HepG2 (cell line): ENCODE measurements around the gene LGR6. TPM values are rescaled to one million over a fixed set of nuclear protein-coding genes. Genes with fewer than 3 reads are reported as not detected.
"Not testable (repeated sequence)": the region's sequence is repeated elsewhere in the genome, so short reads cannot be mapped to it uniquely, and the experiment has no call there.

ENCODE experiments used
- ATAC-seq: fragments of 200-7000 bp; cut with Tn5 transposase; 3 replicates; pipeline ENCODE4 v1.9.1; 2020; ENCODE audit warnings: mild to moderate bottlenecking, moderate library complexity
- BruUV-seq: library from RNA; stranded (reverse); fragments of 400-500 nt; replicated peaks from 2 replicates; lab custom pipeline; 2021; lab: Mats Ljungman, UMichigan
- CTCF ChIA-PET: fragments of 300-600 bp; formaldehyde crosslinking; extraction: SDS; loops from one replicate; lab custom pipeline; 2021; ENCODE audit warnings: low total read pairs, inconsistent platforms, low intra/inter-chr PET ratio; lab: Yijun Ruan, JAX
- POLR2A ChIA-PET: fragments of 350-600 bp; sonication (Branson Sonifier 250); formaldehyde crosslinking; loops from one replicate; lab custom pipeline; 2020; ENCODE audit warnings: antibody characterized with exemption, inconsistent platforms; lab: Yijun Ruan, JAX
- DNase-seq: peaks from one replicate; pipeline ENCODE4 v3.0.0-alpha.2; 2015; ENCODE audit warnings: low spot score
- FAIRE-seq: peaks from 3 replicates; lab custom pipeline; 2011; peaks lifted over from hg19 to GRCh38; lab: Jason Lieb, UNC
- H2AFZ ChIP-seq: one replicate; pipeline ENCODE4 v1.6.1; 2011; ENCODE audit warnings: low read length, inconsistent platforms
- H3K27ac ChIP-seq: fragments of 300-600 bp; 3 replicates; pipeline ENCODE4 v1.8.0; 2011; ENCODE audit warnings: mixed run types, mild to moderate bottlenecking, mixed read lengths, low read length, inconsistent platforms; ENCODE audit not compliant: insufficient read depth; ENCODE audit errors: extremely low read length
- H3K27me3 ChIP-seq, 2 experiments: fragments of 200-600 bp in 1 of 2; 2 replicates in 1 of 2; 3 replicates in 1 of 2; pipeline versions ENCODE4 v1.6.0 to v1.8.0; 2011; ENCODE audit warnings: low read length in 2 of 2, mild to moderate bottlenecking in 2 of 2, moderate library complexity in 2 of 2, inconsistent platforms in 1 of 2; ENCODE audit not compliant: insufficient read depth in 2 of 2, control insufficient read depth in 1 of 2
- H3K36me3 ChIP-seq, 2 experiments: fragments of 200-600 bp in 1 of 2; replicated peaks in 1 of 2; 2 replicates in 1 of 2; 3 replicates in 1 of 2; pipeline versions ENCODE4 v1.5.1 to v1.8.0; 2011; ENCODE audit warnings: low read length in 2 of 2, inconsistent platforms in 1 of 2; ENCODE audit not compliant: insufficient read depth in 2 of 2, control insufficient read depth in 1 of 2
- H3K4me1 ChIP-seq: 2 replicates; pipeline ENCODE4 v1.5.1; 2012; ENCODE audit warnings: low read length, inconsistent platforms; ENCODE audit not compliant: insufficient read depth
- H3K4me2 ChIP-seq: 2 replicates; pipeline ENCODE4 v1.6.0; 2011; ENCODE audit warnings: low read depth, low read length, inconsistent platforms
- H3K4me3 ChIP-seq, 3 experiments: fragments of 200-600 bp in 1 of 3; sonication (generic), shearing (Covaris generic) in 1 of 3; replicated peaks in 1 of 3; 2 replicates each; pipeline ENCODE4 v1.5.1; 2011 to 2016; ENCODE audit warnings: low read length in 3 of 3, inconsistent platforms in 2 of 3, low read depth in 2 of 3, mild to moderate bottlenecking in 2 of 3, control low read depth in 1 of 3, mixed read lengths in 1 of 3; ENCODE audit not compliant: insufficient read depth in 1 of 3
- H3K79me2 ChIP-seq: one replicate; pipeline ENCODE4 v1.6.1; 2011; ENCODE audit warnings: low read length, inconsistent platforms; ENCODE audit not compliant: insufficient read depth
- H3K9ac ChIP-seq: 2 replicates; pipeline ENCODE4 v1.6.0; 2011; ENCODE audit warnings: mild to moderate bottlenecking, low read depth, low read length, inconsistent platforms; ENCODE audit not compliant: insufficient read depth
- H3K9me3 ChIP-seq: 2 replicates; pipeline ENCODE4 v1.5.1; 2012; ENCODE audit warnings: mild to moderate bottlenecking, low read length
- H4K20me1 ChIP-seq: 2 replicates; pipeline ENCODE4 v1.6.0; 2011; ENCODE audit warnings: inconsistent platforms, mild to moderate bottlenecking, low read length, moderate library complexity; ENCODE audit not compliant: insufficient read depth
- PLRG1 ChIP-seq: fragments of 450-650 bp; conservative IDR thresholded peaks from 2 replicates; pipeline ENCODE4 v1.6.1; 2016
- ZNF431 ChIP-seq: sonication (generic); formaldehyde crosslinking; IDR thresholded peaks from 2 replicates; pipeline ENCODE4 v1.9.0; 2022; ENCODE audit warnings: missing genetic modification reagents, low read depth, mild to moderate bottlenecking, borderline replicate concordance
- ZNF546 ChIP-seq: sonication (generic); formaldehyde crosslinking; conservative IDR thresholded peaks from 2 replicates; pipeline ENCODE4 v1.8.1; 2023; ENCODE audit warnings: mild to moderate bottlenecking, missing genetic modification reagents
- WGBS: methylation state at CpG from one replicate; pipeline ENCODE4 v1.1.6; 2017; ENCODE audit warnings: low lambda C conversion rate; 5-methylcytosine and 5-hydroxymethylcytosine counted together
- in situ Hi-C: cut with HindIII; loops from 2 replicates; pipeline ENCODE4 v1.10.0; 2017; ENCODE audit warnings: low pct_unique_long_range_greater_than_20kb; ENCODE audit not compliant: extremely low pct_ligation_motif_present
- intact Hi-C: fragments of 100-400 bp; cut with micrococcal nuclease; formaldehyde crosslinking; loops from one replicate; pipeline ENCODE4 v1.10.0; 2022; ENCODE audit not compliant: unreplicated experiment
- polyA plus RNA-seq, 8 experiments: library from polyadenylated mRNA; depleted of rRNA in 3 of 8; stranded (reverse) in 7 of 8; unstranded in 1 of 8; fragments of >200 nt; fragmentation: Illumina TruSeq in 4 of 8; extraction: Trizol in 4 of 8; gene quantifications; 2 replicates each; pipeline versions ENCODE4 v1.2.1 to v1.2.3, GENCODE V29; 2011 to 2016; ENCODE audit warnings: low read depth in 4 of 8, missing spikeins in 1 of 8, mixed read lengths in 1 of 8; ENCODE audit not compliant: insufficient read depth in 1 of 8
- total RNA-seq, 5 experiments: library from RNA; depleted of rRNA; stranded (reverse); fragments of >200 nt; fragmentation: Illumina TruSeq; extraction: Trizol; gene quantifications; 2 replicates each; pipeline ENCODE4 v1.2.3, GENCODE V29; 2016; ENCODE audit warnings: low read depth in 1 of 5
- TF ChIP-seq, protein P1 (sequence below): sonication (generic); formaldehyde crosslinking; IDR thresholded peaks from 2 replicates; pipeline ENCODE4 v1.5.0; 2020; ENCODE audit warnings: mild to moderate bottlenecking, missing genetic modification reagents, borderline replicate concordance

LGR6 gene
- total and polyA plus RNA-seq, 2 of the 13 experiments (the other 11 are each of a cell fraction or from before 2014, with no cell fraction given): 0.07 TPM; not detected in 1

DNA sequence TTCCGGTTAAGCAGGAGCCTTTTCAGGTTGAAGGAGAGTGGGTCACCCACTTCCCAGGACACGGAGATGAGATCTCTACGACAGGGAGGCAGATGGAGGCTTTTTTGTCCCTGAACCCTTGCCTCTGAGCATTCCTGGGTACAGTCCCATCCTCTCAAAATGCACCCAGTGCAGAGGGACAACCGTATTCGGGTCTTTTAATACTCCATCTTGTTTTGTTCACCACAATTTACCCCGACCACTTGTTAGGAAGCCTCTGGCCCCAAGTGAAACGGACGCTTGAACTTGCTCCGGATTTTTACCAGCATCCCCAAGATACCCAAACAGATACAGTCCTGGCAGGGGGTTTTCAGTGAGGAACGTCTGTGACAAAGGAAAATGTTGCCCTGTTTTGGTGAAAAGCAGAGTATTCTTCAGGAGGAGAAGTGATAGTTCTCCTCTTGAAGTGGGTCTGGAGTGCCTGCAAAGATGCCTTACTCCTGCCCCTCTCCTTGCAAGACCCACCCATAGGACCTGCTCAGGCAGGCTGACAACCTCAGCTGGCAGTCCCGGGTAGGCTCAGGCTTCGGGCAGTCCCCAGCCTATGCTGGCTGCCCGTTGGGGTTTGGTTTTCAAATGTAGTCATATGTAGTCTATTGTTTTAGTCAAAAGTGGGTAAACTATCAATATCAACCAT, 48.4 kb upstream of the LGR6 start:
- Histone ChIP-seq H3K9ac (no peak overlapping the region), H3K79me2 (no peaks in the 10 kb centered on the region), H2AFZ (no peak overlapping the region), H3K36me3 (no peaks in the 10 kb centered on the region), H3K9me3 (no peaks in the 10 kb centered on the region), H3K27ac (no peak overlapping the region), H3K4me3 (peak overlapping the region; percentile 65 to 80 (median 68)), H4K20me1 (peaks cover 8% of the 10 kb centered on the region; the same call in 1 of the 2 replicates), H3K27me3 (peaks cover 0 to 49% of the 10 kb centered on the region in 2 experiments; a peak in 4 of 5 replicates), H3K4me2 (peak overlapping the region; percentile 85), H3K4me1 (peaks cover 28% of the 10 kb centered on the region)
- WGBS: 3% methylated on average over 10 of the region's 13 CpGs
- POLR2A ChIA-PET: no interaction called here
- CTCF ChIA-PET: no interaction called here
- no peak for FAIRE-seq
- DNase-seq: no peak
- intact Hi-C loops: no loop called here
- BruUV-seq: no TSS peak
- in situ Hi-C loops: no loop called here
- ATAC-seq: no peak
- TF ChIP-seq, protein P1, sequence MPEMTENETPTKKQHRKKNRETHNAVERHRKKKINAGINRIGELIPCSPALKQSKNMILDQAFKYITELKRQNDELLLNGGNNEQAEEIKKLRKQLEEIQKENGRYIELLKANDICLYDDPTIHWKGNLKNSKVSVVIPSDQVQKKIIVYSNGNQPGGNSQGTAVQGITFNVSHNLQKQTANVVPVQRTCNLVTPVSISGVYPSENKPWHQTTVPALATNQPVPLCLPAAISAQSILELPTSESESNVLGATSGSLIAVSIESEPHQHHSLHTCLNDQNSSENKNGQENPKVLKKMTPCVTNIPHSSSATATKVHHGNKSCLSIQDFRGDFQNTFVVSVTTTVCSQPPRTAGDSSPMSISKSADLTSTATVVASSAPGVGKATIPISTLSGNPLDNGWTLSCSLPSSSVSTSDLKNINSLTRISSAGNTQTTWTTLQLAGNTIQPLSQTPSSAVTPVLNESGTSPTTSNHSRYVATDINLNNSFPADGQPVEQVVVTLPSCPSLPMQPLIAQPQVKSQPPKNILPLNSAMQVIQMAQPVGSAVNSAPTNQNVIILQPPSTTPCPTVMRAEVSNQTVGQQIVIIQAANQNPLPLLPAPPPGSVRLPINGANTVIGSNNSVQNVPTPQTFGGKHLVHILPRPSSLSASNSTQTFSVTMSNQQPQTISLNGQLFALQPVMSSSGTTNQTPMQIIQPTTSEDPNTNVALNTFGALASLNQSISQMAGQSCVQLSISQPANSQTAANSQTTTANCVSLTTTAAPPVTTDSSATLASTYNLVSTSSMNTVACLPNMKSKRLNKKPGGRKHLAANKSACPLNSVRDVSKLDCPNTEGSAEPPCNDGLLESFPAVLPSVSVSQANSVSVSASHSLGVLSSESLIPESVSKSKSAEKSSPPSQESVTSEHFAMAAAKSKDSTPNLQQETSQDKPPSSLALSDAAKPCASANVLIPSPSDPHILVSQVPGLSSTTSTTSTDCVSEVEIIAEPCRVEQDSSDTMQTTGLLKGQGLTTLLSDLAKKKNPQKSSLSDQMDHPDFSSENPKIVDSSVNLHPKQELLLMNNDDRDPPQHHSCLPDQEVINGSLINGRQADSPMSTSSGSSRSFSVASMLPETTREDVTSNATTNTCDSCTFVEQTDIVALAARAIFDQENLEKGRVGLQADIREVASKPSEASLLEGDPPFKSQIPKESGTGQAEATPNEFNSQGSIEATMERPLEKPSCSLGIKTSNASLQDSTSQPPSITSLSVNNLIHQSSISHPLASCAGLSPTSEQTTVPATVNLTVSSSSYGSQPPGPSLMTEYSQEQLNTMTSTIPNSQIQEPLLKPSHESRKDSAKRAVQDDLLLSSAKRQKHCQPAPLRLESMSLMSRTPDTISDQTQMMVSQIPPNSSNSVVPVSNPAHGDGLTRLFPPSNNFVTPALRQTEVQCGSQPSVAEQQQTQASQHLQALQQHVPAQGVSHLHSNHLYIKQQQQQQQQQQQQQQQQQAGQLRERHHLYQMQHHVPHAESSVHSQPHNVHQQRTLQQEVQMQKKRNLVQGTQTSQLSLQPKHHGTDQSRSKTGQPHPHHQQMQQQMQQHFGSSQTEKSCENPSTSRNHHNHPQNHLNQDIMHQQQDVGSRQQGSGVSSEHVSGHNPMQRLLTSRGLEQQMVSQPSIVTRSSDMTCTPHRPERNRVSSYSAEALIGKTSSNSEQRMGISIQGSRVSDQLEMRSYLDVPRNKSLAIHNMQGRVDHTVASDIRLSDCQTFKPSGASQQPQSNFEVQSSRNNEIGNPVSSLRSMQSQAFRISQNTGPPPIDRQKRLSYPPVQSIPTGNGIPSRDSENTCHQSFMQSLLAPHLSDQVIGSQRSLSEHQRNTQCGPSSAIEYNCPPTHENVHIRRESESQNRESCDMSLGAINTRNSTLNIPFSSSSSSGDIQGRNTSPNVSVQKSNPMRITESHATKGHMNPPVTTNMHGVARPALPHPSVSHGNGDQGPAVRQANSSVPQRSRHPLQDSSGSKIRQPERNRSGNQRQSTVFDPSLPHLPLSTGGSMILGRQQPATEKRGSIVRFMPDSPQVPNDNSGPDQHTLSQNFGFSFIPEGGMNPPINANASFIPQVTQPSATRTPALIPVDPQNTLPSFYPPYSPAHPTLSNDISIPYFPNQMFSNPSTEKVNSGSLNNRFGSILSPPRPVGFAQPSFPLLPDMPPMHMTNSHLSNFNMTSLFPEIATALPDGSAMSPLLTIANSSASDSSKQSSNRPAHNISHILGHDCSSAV (CRISPR knock-in tag): no peak
- no peak for TF ChIP-seq ZNF546 (CRISPR knock-in tag)
- TF ChIP-seq ZNF431: no peak
- TF ChIP-seq PLRG1: no peak

DNA sequence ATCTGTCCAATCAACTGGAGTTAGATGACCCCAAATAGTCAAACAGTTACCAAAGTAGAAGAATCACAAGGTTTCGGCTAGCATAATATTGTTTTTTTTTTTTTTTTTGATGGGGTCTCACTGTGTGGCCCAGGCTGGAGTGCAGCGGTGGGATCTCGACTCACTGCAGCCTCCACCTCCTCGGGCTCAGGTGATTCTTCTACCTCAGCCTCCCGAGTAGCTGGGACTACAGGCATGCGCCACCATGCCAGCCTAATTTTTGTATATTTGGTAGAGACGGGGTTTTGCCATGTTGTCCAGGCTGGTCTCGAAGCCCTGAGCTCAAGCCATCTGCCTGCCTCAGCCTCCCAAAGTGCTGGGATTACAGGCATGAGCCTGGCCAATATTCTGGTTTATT, 47.9 kb upstream of the LGR6 start:
- H3K9ac ChIP-seq, H3K36me3 ChIP-seq, CTCF ChIA-PET, BruUV-seq, intact Hi-C loops, H3K9me3 ChIP-seq, H4K20me1 ChIP-seq, H2AFZ ChIP-seq, ATAC-seq, H3K4me3 ChIP-seq, POLR2A ChIA-PET, H3K27ac ChIP-seq, DNase-seq, in situ Hi-C loops, FAIRE-seq, H3K79me2 ChIP-seq, H3K4me2 ChIP-seq: not testable (repeated sequence)
- Histone ChIP-seq H3K27me3 (peaks cover 0 to 54% of the 10 kb centered on the region in 2 experiments; a peak in 4 of 5 replicates), H3K4me1 (peaks cover 28% of the 10 kb centered on the region)
- WGBS: 54% methylated on average over 8 of the region's 8 CpGs
